Measurements from ENCODE around the gene ABR.

DNA sequence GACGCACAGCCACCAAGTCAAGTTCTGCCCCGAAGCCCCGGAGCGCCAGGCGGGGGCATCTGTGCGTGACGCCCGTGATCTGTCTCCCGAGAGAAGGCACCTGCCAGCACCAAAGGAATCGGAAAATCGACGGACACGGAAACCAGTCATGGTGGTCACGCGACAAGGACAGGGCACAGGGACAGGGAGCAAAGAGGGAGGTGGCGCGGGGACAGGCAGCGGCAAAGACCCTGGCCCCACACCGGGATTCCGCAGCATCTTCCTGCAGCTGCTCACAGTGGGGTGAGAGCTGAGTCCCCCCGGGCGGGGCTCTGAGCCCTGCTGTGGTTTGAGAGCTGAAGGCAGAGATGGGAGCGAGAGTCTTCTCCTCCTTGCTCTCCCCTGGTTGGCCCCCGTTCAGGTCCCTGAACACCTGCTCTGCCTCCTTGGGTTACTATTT lies 56.4 kb downstream of the ABR start:
- TF ChIP-seq CTCF (IDR thresholded peaks at IDR 0.05; ENCODE audit: low read depth, low read length) (no peak), POLR2A (IDR thresholded peaks at IDR 0.05; ENCODE audit: extremely low read depth, insufficient read length) (no peak)

Data from NB4 (cell line).